DMS53 (cell line): ENCODE data around the gene OR2M7.
A peak's percentile ranks its signal among the peaks of the same experiment; 100 is the strongest.
"Not testable (repeated sequence)": the region's sequence is repeated elsewhere in the genome, so short reads cannot be mapped to it uniquely, and the experiment has no call there.

Experiments
- DNase-seq: peaks from one replicate; lab custom pipeline; 2025; lab: John Stamatoyannopoulos, UW

The OR2M7 gene, protein sequence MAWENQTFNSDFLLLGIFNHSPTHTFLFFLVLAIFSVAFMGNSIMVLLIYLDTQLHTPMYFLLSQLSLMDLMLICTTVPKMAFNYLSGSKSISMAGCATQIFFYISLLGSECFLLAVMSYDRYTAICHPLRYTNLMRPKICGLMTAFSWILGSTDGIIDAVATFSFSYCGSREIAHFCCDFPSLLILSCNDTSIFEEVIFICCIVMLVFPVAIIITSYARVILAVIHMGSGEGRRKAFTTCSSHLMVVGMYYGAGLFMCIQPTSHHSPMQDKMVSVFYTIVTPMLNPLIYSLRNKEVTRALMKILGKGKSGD

DNA sequence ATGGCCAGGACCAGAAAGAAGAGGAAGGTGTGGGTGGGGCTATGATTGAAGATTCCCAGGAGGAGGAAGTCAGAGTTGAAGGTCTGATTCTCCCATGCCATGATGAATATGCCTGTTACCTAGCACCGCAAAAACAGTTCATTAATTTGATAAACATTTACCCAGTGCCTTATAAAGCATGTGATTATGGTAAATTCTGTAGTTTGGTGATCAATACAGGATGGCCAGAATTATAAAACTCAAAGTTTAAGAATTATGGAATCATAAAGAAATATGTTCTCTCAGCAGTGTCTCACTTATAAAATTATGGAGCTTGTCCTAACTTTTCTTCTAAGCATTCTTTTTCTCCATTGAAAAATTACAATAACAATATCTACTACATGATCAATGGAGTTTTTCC is at the start of gene OR2M7:
OR2M7 (minus strand) TSS at position 101 of the 400 bp plus-strand sequence; CDS start at position 101, 0 bp downstream.
- DNase-seq, result no peak

DNA sequence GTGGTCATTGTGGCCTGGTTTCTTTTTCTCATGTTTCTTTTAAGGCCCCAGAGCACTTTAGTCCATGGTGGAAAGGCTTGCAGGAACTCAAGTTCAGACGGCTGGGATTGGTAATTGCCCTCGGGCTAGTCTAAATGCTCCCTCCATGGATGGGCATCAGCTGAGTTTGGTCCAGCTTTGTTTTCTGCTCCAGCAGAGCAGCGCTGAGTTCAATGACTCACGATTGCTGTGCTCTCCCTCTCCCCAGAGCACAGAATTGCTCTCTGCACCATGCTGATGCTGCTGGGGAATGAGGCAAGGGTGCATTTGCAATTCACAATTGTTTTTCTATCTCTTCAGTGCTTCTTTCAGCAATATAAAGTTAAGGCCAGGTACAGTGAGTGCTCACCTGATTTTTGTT is 49.4 kb upstream of the OR2M7 start:
- DNase-seq, result no peak

DNA sequence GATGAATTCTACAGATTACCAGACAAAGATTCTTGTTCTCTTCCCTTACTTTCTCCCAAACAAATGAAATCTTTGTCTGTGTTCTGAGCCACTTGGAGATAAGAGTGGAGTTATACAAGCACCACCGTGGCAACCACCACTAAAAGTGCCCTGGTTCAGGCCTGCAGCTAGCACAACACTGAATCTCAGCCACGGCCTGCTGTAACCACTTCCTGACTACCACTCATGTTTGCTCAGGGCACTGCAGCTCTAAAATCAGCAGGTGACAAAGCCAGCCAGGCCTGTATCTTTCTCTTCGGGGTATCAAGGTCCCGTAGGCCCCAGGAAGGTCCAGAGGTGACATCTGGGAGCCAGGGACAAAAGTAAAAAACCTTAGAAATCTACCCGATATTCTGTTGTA is 48.0 kb upstream of the OR2M7 start:
- DNase-seq, result no peak

DNA sequence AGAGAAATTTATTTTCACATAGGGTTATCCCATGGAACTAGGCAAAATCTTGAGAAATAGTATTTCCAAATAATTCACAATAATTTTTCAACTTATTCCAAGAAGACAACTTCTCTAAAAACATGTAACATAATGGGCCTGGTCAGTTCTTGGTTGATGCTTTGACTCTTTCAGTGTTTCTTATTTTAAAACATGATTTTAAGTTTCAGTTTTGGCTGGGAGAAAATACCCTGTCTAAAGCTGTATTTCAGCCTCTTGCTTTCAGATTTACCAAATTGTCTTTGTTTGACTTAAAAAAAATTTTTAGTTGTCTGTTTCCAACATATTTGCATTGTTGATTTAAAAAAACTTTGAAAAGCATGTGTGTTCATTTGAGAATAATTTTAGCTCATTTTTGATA is 42.2 kb upstream of the OR2M7 start:
- DNase-seq, result no peak

DNA sequence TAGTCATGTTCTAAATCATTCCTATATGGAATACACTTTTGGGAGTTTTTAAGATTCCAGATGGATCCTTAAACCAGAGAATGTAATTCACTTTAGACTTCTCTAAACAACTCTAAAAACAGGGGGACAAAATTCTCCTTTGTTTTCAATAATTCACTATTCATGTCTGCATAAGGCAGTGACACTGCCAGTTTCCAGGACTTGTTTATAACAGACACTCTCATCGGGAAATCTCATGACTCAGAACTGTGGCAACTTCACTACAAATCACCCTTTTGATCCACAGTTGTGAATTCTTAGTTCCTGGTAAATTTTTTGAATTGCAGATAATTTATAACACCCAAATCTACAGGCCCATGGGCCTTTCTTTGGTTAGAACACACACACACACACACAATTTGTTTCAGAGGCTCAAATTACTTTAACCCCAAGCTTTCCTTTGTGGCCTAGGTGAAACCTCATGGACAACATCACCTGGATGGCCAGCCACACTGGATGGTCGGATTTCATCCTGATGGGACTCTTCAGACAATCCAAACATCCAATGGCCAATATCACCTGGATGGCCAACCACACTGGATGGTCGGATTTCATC is 36.9 kb upstream of the OR2M7 start, which contains the start of gene OR2T4:
OR2T4 (plus strand) TSS at position 545 of the 595 bp plus-strand sequence; CDS start at position 545, 0 bp downstream.
- DNase-seq, result no peak

DNA sequence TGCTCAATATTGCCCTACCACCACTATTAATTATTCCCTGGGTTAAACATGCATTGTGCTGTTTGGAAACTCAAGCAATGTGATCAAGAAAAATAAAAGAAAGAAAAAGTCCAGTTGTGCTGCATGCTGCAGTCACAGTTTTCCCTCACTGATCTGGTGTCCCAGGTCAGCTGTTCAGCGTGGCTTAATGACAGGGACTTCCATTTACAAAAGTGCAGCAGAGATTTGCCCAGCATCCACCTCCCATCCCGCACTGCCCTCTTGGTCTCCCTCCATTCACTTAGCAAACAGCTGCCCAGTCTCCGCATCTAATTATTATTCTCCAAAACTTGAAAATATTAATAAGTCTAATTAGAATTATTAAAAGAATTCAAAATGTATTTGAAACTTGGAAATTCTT is 35.0 kb upstream of the OR2M7 start:
- DNase-seq, result no peak

DNA sequence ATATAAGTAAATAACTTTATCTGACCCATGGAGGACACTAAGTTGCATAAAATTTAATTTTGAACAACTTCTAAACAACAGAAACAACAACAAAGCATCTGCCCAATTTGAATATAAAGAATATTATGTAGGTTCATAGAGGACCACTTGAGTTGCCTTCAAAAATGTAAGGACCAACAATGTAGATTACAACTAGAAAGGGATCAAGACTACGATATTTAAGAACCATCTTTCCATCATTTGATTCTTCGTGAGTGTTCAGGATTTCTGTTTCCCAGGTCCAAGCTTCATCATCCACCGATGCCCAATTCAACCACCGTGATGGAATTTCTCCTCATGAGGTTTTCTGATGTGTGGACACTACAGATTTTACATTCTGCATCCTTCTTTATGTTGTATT is 24.1 kb upstream of the OR2M7 start, which contains the start of gene OR14C36:
OR14C36 (plus strand) TSS at position 301 of the 400 bp plus-strand sequence; CDS start at position 301, 0 bp downstream.
- no peak for DNase-seq

DNA sequence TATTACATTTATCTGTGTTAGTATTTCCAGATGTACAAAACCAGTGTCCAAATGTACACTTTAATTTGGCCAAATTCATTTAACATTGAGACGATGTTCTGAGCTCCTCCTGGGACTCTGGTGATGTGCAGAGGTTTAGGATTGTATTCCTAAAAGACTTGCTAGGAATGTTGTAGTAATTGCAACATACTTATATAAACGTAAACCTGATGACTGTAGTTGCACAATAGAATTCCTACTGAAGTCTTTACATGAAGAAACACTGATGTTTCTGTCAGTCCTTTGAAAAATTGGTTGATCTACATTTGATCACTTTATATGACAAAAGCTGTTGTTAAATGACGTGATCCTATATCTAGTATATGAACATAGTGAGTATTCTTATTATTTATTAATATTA is 19.1 kb upstream of the OR2M7 start:
- no peak for DNase-seq

DNA sequence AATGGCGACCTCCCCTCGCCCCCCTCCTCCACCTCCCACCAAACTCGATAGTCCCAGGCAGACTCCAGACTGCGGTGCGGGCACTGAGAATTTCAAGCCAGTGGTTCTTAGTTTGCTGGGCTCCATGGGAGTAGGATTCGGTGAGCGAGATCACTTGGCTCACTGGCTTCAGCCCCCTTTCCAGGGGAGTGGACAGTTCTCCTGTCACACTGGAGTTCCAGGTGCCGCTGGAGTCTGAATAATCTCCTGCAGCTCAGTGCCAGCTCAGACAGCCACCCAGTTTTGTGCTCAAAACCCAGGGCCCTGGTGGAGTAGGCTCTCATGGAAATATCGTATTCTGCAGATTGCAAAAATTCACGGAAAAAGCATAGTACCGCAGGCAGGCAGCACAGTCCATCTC is 7.6 kb downstream of the OR2M7 start:
- no peak for DNase-seq

DNA sequence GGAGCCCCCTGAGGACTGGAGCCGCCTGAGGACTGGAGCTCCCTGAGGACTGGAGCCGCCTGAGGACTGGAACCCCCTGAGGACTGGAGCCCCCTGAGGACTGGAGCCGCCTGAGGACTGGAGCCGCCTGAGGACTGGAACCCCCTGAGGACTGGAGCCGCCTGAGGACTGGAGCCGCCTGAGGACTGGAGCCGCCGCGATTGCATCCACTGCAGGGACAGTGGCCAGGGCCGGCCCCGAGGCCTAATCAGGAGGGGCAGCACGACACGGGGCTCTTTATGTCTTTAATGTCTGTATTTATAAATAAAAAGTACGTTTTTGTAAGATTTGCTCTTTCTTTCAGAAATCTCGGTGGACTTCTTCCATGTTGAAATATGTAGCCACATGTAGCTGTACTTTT is 17.6 kb downstream of the OR2M7 start:
- DNase-seq, result not testable (repeated sequence)

DNA sequence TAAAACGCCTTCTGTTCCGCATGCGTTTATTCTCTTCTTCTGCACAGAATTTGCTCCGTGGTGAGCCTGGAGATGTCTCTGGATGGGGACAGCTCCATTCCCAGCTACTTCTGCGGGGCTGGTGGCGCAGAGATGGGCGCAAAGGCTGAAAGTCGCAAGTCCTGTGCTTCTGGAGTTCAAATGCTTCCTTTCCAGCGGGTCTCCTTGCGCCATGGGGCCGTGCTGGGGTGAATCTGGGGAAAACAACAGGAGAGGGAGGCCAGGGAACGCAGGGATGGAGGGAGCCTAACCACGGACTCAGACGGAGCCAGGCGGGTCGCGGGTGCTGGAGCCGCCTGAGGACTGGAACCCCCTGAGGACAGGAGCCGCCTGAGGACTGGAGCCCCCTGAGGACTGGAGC is 18.3 kb downstream of the OR2M7 start:
- DNase-seq, result no peak

DNA sequence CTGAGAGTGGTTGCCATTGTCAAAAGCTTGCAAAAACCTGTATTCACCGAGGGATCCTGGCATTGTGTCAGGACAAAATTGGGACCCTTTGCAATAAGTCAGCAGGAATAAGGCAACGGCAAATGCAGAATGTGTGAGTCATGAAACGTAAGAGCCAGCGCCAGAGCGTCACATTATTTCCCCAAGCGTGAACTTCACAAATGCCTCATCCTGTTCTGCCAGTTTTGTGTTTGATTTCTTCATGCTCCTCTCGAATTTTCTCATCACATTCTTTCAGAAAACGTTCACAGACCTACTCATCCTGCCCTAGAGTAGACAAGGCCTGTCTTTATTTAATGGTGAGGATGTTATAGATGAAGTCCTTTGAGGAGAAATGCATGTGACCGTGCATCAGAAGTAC is 18.7 kb downstream of the OR2M7 start:
- peak; percentile 58 for DNase-seq

DNA sequence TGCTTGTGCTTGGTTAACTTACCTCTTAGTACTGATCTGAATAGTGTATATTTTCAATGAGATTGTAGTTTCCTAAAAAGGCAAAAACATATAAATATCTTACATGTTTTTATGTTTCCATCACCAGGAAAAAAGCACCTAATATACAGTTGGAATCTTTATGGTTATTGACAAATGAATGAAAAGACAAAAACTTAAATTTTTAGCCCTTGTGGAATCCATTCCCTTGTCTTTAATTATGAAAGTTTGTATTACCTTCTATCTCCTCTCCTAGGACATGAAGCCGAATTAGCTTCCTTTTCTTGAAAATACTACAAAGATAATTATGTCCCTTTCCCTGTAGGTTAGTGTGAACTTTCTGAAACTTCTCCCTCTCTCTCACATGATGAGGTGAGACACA is 21.0 kb downstream of the OR2M7 start, which contains the start of gene OR2T12:
OR2T12 (minus strand) TSS at position 101 of the 400 bp plus-strand sequence. CDS start 7,846 bp downstream, outside the sequence.
- DNase-seq, result no peak

DNA sequence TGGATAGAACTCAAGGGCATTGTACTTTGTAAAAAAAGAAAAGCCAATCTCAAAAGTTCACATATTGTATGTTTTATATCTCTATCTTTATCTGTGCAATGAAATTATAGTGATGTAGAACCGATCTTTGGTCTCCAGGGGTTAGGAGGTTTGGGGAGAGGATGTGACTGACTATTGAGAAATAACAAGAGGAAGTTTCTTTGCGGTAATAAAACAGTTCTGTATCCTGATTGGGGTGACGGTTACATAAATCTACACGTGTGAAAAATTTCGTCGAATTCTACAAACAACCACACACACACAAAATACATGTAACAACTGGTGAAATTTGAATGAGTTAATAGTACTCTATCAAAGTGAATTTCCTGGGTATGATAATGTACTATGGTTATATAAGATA is 36.0 kb downstream of the OR2M7 start:
- no peak for DNase-seq

DNA sequence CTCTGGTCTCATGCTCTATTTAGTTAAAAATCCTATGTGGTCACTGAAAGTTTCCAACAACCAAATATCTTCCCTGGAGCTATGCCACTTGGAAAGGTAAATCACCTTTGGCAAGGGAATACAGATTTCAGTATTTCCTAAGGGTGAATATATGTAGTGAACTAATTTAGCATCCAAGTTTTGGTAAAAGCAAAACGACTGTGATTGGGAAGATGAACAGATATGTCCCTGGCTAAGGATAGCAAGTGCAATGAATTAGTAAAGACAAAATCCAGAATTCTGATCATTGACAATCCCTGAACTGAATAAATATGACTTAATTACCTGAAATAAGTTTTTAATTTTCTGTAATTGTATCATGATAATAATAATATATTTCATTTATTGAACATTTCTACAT is 46.5 kb downstream of the OR2M7 start, which contains the start of gene OR2T33:
OR2T33 (minus strand) TSS at position 101 of the 400 bp plus-strand sequence. CDS start 4,162 bp downstream, outside the sequence.
- no peak for DNase-seq
